Aorta (tissue), 5 donors: Measurements from ENCODE around the gene CDC42BPB. TPM values are rescaled to one million over a fixed set of nuclear protein-coding genes. Genes with fewer than 3 reads are reported as not detected.
A peak's percentile ranks its signal among the peaks of the same experiment; 100 is the strongest.
"Not testable (repeated sequence)": the region's sequence is repeated elsewhere in the genome, so short reads cannot be mapped to it uniquely, and the experiment has no call there.

Source experiments
- ATAC-seq: fragments of 200-7000 bp; cut with Tn5 transposase; one replicate; pipeline ENCODE4 v1.9.1; 2022; ENCODE audit warnings: moderate library complexity; ENCODE audit not compliant: low FRiP score
- DNase-seq, 2 donors: peaks; one replicate each; pipeline ENCODE4 v3.0.0-alpha.2; 2020
- H3K27ac ChIP-seq, 2 donors: one replicate each; pipeline ENCODE4 v1.5.1; 2013; ENCODE audit warnings: low read length in 2 of 2, mild to moderate bottlenecking in 2 of 2, moderate library complexity in 2 of 2, control low read depth in 1 of 2, inconsistent platforms in 1 of 2, low read depth in 1 of 2
- H3K27me3 ChIP-seq, 2 donors: one replicate each; pipeline ENCODE4 v1.6.1; 2013; ENCODE audit warnings: control low read depth in 1 of 2, low read length in 1 of 2, mild to moderate bottlenecking in 1 of 2, moderate library complexity in 1 of 2; ENCODE audit not compliant: insufficient read depth in 2 of 2, control insufficient read depth in 1 of 2
- H3K36me3 ChIP-seq, 2 donors: one replicate each; pipeline ENCODE4 v1.6.1; 2013; ENCODE audit warnings: control low read depth in 1 of 2, low read length in 1 of 2, mild to moderate bottlenecking in 1 of 2; ENCODE audit not compliant: insufficient read depth in 2 of 2, control insufficient read depth in 1 of 2
- H3K4me1 ChIP-seq, 2 donors: one replicate each; pipeline ENCODE4 v1.6.1; 2013; ENCODE audit warnings: low read length in 2 of 2, control low read depth in 1 of 2, mild to moderate bottlenecking in 1 of 2, moderate library complexity in 1 of 2; ENCODE audit not compliant: insufficient read depth in 2 of 2, control insufficient read depth in 1 of 2
- H3K4me3 ChIP-seq, 2 donors: one replicate each; pipeline ENCODE4 v1.5.1; 2013; ENCODE audit warnings: low read length in 2 of 2, control low read depth in 1 of 2, mild to moderate bottlenecking in 1 of 2
- H3K9me3 ChIP-seq: one replicate; pipeline ENCODE4 v1.6.1; 2013; ENCODE audit warnings: mild to moderate bottlenecking, low read length; ENCODE audit not compliant: control insufficient read depth
- WGBS, 2 donors: extraction: QIAGEN DNeasy Blood & Tissue Kit; methylation state at CpG; one replicate each; pipeline ENCODE4 v1.1.7; 2013; 5-methylcytosine and 5-hydroxymethylcytosine counted together
- intact Hi-C, 2 donors: fragments of 100-400 bp; cut with DNase I; formaldehyde crosslinking; loops; one replicate each; pipeline versions ENCODE4 v1.14.2 to v1.15.0; 2022
- polyA plus RNA-seq, 2 donors: library from polyadenylated mRNA; stranded (reverse); fragments of 200-250 nt; gene quantifications; one replicate each; pipeline ENCODE4 v1.2.3, GENCODE V29; 2013
- total RNA-seq, 2 donors: library from RNA; stranded (reverse); fragmentation: NEBNext Ultra II Directional; extraction: Animal tissue kit (Norgen Biotek cat#: 25700); gene quantifications; one replicate each; pipeline ENCODE4 v1.2.1, GENCODE V29; 2021
- donor health status: healthy with polysubstance abuse.
- donor health status: Bipolar disorder and iron deficiency.
- donor health status: DM: no; HTN: no; CAD: no.
- donor health status: DM: no; HTN: no; CAD: no.
- donor health status: DM: yes; HTN: yes; CAD: no.

Gene CDC42BPB
- total and polyA plus RNA-seq, 4 donors: 18.4 to 101 (median 63.8) TPM

DNA sequence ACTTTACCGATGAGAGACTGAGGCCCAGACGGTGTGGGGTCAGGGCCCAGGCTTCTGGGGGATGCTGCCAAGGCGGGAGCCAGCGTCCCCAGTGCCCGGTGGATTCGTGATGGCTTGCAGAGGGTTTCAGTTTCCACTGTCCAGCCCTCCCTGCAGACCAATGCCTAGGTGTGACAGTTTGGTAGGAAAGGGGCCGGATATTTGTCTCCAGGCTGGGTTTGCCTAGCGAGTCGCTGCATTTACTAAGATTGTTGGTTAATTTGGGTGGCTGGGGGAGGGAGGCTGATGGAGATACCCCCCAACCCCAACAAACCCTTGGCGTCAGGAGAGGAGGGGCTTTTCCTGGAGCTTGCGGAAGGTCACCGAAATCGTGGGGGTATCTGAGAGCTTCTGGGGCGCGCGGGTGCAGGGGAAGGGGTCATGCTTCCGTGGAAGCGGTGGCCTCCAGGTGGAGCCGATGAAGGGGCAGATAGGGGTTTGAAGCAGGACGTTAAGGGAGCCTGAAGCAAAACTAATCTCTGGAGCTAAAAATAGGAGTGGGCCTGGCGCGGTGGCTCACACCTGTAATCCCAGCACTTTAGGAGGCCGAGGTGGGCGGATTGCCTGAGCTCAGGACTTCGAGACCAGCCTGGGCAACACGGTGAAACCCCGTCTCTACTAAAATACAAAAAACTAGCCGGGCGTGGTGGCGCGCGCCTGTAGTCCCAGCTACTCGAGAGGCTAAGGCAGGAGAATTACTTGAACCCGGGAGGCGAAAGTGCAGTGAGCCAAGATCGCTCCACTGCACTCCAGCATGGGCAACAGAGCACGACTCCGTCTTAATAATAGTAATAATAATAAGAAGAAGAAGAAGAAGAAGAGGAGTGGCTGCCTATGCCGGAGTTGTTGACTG, 1.1 kb upstream of the CDC42BPB start:
- 46 to 47% methylated on average over 39 of the region's 39 CpGs for WGBS, 2 donors
- DNase-seq: no peak
- no peak overlapping the region for H3K27ac ChIP-seq
- no peaks in the 10 kb centered on the region for H3K27me3 ChIP-seq
- no peaks in the 10 kb centered on the region for H3K4me1 ChIP-seq
- H3K36me3 ChIP-seq: no peaks in the 10 kb centered on the region
- peak overlapping the region; percentile 30 to 53 for H3K4me3 ChIP-seq
- peak; percentile 1 for ATAC-seq
- intact Hi-C loops: no loop called here
- no peaks in the 10 kb centered on the region for H3K9me3 ChIP-seq

DNA sequence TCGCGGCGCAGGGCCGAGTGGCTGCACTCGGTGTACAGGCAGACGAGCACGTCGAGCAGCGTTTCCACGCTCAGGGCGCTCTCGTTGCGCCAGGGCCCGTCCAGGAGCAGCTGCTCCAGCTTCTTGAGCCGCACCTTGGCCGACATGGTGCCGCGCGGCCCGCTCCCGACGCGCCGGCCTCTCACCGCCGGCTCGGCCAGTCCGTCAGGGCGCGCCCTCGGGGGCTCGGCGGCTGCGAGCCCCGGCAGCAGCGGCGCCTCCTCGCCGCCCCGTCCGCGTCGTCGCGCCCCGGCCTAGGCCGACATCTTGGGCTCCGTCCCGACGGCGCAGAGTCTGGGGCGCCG, 349 bp downstream of the CDC42BPB start:
- H3K4me3 ChIP-seq: peak overlapping the region; percentile 67 to 87
- H3K4me1 ChIP-seq: no peaks in the 10 kb centered on the region
- H3K9me3 ChIP-seq: no peaks in the 10 kb centered on the region
- H3K27me3 ChIP-seq: no peaks in the 10 kb centered on the region
- 0% methylated on average over 27 to 53 of the region's 53 CpGs for WGBS, 2 donors
- H3K27ac ChIP-seq: peak overlapping the region; percentile 15 to 58
- peak in 1 of 2 donors; percentile 84 for DNase-seq
- no peaks in the 10 kb centered on the region for H3K36me3 ChIP-seq
- peak; percentile 1 for ATAC-seq
- intact Hi-C loops: no loop called here

- Histone ChIP-seq H3K9me3 (no peaks in the 10 kb centered on the region), H3K36me3 (no peaks in the 10 kb centered on the region), H3K4me1 (no peaks in the 10 kb centered on the region), H3K4me3 (peak overlapping the region; percentile 67 to 87), H3K27ac (peak overlapping the region in 1 of 2 donors; percentile 15), H3K27me3 (no peaks in the 10 kb centered on the region)
- peak; percentile 81 to 89 for DNase-seq
- intact Hi-C loops: no loop called here
- WGBS, 2 donors: 0 to 1% methylated on average over 34 to 50 of the region's 50 CpGs
- peak; percentile 19 for ATAC-seq
Measured at GRCh38 chr14:103056322-103057027, 874 bp downstream of the CDC42BPB start.

DNA sequence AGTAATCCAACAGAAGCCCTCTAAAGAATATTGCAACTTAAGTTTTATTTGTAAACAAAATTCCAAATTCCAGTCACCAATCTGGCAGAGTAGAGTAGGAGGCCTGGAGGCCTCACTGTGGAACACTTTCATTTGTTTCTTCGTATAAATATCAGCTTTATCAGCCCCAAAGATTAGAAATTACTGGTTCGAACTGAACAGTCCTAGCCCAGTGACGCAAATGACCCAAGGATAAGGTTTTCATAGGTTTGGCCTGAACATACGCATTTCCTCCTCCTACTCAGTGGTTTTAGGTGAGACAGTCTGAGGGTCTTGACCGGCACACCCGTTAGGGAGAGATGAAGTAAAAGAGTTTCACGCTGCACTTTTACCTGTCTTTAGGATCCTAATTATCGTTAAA, 1.7 kb downstream of the CDC42BPB start:
- Histone ChIP-seq H3K4me3 (peak overlapping the region in 1 of 2 donors; percentile 87), H3K4me1 (no peaks in the 10 kb centered on the region), H3K27ac (no peak overlapping the region), H3K36me3 (no peaks in the 10 kb centered on the region), H3K9me3 (no peaks in the 10 kb centered on the region), H3K27me3 (no peaks in the 10 kb centered on the region)
- no peak for ATAC-seq
- 34 to 41% methylated on average over 8 of the region's 8 CpGs for WGBS, 2 donors
- intact Hi-C loops: no loop called here
- DNase-seq: no peak

GRCh38 chr14:103052407-103052806, 4.9 kb downstream of the CDC42BPB start:
- ATAC-seq (no peak), DNase-seq (no peak)
- 83 to 84% methylated on average over 10 of the region's 10 CpGs for WGBS, 2 donors

DNA sequence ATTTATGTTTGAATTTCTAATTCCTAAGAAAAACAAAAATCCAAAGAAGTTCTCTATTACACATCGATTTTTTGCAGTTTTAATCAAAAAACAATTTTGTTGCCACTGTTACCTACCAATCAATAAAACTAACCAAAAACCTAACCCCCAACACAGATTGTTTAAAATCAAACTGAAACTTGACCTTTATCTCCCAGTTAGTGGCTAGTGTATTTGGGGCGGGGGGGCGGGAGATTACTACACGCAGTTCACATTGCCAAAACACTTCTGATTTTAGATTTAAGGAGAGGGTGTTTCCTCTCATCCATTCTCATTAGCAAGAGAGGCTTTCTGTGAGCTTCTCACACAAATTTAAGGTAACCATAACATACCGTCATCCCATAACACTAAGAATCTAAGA, 6.4 kb downstream of the CDC42BPB start:
- peaks cover 0 to 3% of the 10 kb centered on the region in 2 donors for H3K4me1 ChIP-seq

More at GRCh38 chr14:103052407-103052806, 4.9 kb downstream of the CDC42BPB start:
- Histone ChIP-seq H3K9me3 (no peaks in the 10 kb centered on the region), H3K36me3 (no peaks in the 10 kb centered on the region), H3K27me3 (no peaks in the 10 kb centered on the region), H3K27ac (no peak overlapping the region), H3K4me1 (peaks cover 0 to 3% of the 10 kb centered on the region in 2 donors), H3K4me3 (no peak overlapping the region)
- intact Hi-C loops: no loop called here

DNA sequence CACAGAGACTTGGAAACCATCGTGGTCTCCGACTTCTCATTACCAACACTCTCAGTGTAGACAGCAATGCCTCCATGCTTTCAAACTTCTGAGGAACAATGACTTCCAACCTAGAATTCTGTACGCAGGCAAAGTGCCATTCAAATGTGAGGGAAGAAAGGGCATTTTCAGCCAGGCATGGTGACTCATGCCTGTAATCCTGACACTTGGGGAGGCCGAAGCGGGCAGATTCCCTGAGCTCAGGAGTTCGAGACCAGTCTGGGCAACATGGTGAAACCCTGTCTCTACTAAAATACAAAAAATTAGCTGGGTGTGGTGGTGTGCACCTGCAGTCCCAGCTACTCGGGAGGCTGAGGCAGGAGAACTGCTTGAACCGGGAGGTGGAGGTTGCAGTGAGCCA, 9.9 kb downstream of the CDC42BPB start:
- intact Hi-C loops, H3K27ac ChIP-seq, H3K36me3 ChIP-seq, ATAC-seq, DNase-seq, H3K9me3 ChIP-seq, H3K4me1 ChIP-seq, H3K27me3 ChIP-seq, H3K4me3 ChIP-seq: not testable (repeated sequence)
- WGBS, 2 donors: 92 to 94% methylated on average over 8 of the region's 8 CpGs

More for the DNA sequence above, 6.4 kb downstream of the CDC42BPB start:
- ATAC-seq: no peak
- Histone ChIP-seq H3K27ac (no peak overlapping the region), H3K4me3 (no peak overlapping the region), H3K36me3 (no peaks in the 10 kb centered on the region), H3K9me3 (no peaks in the 10 kb centered on the region), H3K27me3 (no peaks in the 10 kb centered on the region)
- DNase-seq: no peak
- 80 to 85% methylated on average over 5 of the region's 5 CpGs for WGBS, 2 donors
- intact Hi-C loops: no loop called here

GRCh38 chr14:103045371-103045869, 11.9 kb downstream of the CDC42BPB start:
- H3K36me3 ChIP-seq: no peaks in the 10 kb centered on the region
- ATAC-seq (no peak), DNase-seq (no peak)
- peaks cover 0 to 3% of the 10 kb centered on the region in 2 donors for H3K4me1 ChIP-seq
- 24 to 32% methylated on average over 15 of the region's 15 CpGs for WGBS, 2 donors
- H3K27me3 ChIP-seq: no peaks in the 10 kb centered on the region
- intact Hi-C loops: no loop called here
- no peak overlapping the region for H3K4me3 ChIP-seq
- H3K27ac ChIP-seq: no peak overlapping the region
- H3K9me3 ChIP-seq: no peaks in the 10 kb centered on the region
